ENCODE measurements around the gene POLR2C.

POLR2C gene

DNA sequence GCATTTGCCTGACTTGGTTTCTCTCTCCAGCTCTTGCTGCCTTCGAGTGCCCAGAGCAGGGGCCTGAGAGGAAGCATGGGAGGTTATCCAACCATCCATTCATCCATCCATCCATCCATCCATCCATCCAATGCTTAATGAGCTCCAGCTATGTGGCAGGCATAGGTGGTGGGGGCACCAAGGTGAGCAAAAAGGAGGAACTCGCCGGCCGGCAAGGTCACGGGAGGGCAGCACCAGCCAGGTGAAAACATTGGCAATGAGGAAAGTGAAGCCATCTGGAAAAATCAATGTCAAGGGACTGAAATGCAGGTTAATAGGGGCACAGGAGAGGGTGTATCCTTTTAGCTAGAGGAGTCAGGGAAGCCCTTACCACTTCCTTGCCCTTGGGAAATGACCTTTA lies 42.0 kb downstream of the POLR2C start:
- DNase-seq = no peak

DNA sequence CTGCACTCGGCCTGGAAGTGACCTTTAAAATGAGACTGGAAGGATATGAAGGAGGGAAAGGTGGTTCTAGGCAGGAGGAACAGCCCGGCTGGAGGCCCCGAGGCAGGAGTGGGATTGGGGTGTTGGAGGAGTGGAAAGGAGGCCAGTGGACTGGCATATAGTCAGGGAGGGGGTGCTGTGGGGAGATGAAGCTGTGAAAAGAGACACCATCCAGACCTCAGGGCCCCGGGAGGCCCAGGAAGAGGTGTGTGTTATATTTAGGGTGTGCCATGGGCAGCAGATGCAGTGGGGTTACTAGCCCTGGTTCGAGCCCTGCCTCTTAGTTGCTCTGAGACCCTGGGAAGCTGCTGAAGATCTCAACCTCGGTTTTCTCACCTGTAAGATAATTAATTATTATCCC lies 42.7 kb downstream of the POLR2C start:
- DNase-seq = no peak

DNA sequence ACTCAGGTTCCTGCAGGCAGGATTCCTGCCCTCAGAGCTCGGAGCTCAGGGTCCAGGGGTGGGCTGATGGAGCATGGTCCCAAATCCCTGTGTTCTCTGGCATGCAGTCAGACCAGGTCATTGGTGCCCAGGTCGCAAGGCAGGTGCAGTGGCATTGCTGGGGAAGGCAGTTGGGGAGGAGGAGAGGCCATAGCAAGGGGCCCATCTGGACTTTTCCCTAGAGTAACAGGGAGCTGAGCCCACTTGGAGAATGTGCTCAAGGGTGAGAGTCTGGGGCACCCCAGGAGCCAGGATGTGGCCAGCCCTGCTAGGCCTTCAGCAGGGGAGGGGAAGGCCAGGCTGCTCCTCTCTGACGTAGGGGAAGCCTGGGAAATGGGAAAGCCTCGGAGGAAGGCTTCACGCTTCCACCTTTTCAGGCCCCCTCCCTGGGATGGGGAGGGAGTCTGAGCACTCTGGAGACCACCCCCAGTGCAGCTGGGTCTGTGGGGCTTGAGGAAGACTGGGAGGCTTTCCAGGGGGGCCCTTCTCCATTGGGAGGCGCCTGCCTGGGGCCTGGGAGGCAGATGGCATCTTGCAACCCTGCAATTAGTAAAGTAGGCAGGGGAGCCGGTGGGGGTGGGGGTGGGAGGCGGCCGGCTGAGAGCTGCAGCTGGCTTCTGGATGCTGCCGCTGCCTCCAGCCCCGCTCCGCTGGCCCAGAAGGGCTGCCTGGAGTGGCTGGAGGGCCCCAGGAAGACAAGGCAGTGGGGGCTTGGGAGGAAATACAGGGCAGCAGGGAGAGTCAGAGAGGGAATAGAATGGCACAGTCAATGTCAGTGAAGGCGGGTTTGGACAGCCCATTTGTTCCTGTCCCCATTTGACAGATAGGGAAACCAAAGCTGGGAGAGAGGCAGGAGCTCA lies 44.9 kb downstream of the POLR2C start:
- no peak for DNase-seq

DNA sequence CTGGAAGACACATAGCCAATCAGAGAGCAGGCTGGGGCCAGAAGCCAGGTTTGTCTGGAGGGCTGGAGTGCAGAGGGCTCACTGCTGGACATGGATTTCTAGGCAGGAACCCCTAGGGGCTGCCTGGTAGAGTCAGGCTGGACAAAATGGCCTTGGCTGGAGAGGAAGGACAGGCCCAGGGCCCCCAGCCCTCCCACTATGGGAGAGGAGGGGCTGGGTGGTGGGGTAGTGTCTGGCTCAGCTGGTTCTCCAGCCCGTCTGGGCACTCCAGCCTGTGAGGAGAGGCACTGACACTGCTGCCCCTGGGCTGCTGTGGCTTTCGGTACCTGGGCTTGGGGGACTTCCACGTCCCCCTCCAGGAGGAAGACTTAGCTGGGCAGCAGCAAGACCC lies 45.6 kb downstream of the POLR2C start:
- no peak for DNase-seq

DNA sequence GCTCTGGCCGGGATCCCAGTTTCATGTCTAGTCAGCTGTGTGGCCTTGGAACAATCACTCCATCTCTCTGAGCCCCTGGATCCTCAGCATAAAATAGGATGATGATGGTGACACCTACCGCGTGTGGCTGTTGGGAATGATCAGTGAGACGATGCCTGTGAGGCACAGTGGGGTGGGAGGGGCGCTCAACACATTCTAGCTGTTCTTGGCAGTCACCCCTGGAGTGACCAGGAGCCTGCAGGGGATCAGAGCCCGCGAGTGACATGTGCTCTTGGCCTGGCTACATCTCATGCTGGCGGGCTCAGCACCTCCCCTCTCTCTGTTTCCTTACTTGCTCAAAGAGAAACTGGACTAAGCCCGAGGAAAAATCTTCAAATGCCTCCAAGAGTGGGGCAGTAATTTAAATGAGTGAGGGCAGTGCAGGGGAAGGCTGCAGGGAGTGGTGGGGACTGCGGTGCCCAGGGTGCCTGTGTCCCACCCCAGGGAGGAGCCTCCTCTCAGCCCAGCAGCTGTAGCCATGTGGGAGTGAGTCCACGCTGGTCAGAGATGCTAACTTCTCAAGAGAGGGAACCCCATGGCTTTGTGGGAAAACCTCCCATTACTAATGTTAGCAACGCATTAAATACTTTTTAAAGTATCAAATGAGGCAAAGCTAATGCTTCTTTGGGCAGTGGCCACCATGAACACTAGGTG lies 46.9 kb downstream of the POLR2C start:
- DNase-seq = no peak

DNA sequence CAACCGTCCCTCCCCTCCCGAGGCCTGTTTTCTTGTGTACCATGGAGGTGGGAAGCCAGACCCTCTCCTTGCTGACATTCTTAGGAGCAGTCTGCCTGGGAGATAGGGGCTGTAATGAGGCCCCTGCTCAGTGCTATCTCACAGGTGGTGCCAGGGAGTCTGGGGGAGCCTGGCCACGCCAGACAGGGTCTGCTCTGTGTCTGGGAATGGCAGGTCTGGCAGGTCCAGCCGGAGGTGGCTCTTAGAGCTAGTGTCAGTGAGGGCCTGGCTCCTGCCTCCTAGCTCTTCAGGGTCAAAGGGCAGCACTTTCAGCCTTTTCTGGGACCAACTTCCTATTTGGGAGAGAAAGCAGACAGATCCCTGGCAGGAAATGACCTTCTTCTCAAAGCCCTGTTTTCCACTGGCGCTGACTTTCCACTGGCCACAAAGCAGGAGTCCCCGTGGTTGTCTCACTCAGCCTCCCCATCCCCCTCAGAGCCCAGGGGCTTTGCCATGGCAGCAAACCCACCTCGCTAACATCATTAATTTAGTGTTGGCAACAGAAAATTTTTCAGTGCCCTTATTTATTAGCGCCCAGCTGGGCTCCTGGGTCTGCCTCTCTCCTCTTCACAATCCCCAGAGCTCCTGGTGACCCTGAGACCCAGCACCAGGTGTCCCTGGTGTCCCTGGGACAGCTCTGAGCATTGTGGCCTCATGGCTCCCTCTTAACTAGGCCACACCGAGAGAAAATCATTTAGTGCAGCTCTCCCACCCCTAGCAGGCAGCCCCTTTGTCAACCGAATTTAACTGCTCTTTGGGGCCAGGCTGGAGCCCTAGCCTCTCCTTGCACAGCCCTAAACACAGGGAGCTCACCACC lies 47.8 kb downstream of the POLR2C start:
- no peak for DNase-seq

DNA sequence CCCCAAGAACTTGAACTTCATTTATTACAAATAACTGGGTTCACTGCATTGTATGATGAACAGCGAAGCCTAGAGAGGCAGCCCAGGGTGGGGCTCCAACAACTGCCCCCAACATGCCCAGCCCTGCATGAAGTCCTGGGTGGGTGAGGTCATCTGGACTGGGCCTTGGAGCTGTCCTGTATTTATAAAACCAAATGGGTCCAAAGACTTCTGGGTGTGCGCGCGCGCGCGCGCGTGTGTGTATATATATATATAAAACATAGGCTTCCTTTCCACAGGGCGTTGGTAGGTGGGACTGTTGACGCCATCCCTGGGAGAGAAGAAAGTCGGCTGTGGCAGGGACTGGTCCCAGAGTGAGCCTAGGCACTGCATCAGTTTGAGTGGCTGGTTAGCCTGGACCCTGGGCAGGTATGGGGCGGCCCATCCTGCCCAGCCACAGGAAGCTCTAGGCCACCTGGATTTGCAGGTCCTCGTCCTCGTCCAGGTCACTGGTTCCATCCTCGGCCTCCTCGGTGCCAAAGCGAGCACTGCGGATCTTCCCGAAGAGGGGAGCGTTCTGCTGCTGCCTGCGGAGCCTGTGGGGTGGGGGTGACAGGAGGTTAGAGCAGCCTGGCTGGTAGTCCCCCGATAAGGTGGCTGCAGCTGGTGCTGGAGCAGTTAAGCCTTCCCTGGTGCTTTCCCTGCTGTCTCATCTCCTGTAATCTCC lies 50.0 kb downstream of the POLR2C start:
- no peak for DNase-seq

DNA sequence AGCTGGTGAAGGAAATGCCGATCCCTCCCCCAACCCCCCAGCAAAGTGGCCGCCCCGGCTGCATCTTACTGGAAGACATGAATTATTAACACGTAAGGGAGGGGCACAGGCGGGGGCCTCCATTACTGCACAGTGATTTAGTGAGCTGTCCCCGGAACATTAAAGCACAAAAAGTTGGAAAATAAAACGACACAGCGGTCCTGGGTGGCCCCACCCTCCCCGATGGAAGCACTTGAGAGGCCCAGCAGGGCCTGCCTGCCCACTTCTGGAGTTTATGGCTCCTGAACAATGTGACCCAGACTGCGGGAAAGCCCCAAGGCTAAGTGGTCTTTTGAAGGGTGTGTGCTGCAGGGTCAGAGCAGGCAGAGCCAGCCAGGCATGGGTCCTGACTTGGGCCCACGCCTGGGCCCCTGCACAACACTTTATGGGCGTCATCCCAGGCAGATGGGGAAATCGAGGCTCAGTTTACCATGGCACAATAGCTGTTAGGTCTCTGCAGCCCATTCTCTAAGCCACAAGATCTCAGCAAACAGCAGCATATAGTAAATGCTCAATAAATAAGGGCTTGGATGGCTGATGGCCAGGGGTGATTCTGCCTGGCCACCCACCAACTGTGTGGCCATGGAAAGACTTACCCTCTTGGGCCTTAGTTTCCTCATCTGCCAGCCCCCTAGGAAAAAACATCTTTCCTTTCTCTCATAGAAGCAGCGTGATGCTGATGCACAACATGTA lies 51.1 kb downstream of the POLR2C start:
- no peak for DNase-seq

DNA sequence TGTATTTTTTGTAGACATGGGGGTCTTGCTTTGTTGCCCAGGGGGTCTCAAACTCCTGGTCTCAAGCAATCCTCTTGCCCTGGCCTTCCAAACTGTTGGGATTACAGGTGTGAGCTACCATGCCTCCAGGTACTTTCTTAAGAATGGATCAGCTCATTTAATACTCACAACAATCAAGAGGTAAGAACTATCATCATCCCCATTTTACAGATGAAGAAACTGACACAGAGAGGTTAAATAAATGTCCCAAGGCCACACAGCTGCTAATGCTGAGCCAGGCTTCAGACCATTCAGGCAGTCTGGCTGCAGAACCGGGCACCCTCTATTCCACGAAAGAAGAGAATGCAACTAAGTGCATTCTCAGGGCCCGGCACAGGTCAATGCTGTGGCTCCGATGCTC lies 51.9 kb downstream of the POLR2C start:
- no peak for DNase-seq

DNA sequence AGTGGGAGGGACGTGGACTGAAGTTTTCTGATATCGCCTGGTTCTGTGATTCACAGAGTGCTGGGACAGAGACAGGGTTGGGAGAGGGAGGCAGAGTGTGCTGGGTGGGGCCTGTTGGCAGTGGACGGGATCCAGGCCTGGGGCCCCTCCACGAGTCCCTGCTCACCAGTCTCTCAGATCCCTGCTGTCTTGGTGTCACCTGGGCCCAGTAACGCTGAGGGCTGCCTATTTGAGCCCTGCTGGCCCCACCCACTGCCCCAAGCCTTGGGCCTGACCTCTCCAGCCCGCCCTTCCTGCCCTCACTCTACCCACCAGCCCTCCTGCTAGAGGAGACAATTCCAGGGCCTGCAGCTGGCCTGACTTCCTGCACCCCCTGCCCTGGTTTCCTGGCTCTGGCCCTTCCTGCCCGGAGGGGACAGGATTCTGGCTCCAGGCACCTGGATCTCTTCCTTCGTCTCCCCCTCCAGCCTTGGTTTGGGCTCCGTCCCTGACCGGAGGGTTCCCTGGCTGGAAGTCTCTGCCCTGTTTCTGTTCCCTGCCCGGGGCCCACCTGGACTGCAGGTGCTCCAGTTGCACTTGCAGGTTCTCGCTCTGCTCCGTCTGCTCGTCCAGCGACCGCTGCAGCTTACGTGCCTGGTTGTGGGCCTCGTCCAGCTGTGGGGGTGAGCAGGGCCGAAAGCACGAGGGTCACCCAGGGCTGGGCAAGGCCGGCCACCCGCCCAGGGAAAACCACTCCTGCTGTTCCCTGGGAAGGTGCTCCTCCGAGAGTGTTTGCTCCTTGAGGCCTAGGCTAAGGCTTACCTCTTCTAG lies 52.5 kb downstream of the POLR2C start:
- DNase-seq = no peak

DNA sequence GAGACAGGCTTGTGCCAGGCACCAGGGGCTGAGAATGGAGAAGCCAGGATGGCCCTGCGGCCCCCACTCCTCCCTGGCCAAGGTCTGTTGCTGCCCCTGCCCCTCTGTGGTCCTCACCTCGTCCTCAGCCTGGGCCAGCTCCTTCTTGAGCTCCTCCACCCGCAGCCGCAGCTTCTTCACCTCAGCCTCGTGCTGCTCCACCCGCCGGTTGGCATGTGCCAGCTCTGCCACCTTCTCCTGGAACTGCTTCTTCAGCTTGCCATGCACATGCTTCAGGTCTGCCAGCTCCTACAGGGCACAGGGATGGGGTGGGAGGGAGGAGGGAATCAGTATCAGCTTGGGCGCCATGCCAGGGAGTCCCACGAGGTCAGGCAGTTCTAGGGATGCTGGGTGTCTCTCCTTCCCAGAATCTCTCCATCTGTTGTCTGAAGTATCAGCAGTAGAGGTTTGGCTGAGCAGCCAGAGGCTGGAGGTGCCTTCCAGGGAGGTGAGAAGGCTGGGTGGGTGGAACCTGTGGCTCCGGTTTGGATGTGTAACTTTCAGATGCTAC lies 53.8 kb downstream of the POLR2C start:
- no peak for DNase-seq

DNA sequence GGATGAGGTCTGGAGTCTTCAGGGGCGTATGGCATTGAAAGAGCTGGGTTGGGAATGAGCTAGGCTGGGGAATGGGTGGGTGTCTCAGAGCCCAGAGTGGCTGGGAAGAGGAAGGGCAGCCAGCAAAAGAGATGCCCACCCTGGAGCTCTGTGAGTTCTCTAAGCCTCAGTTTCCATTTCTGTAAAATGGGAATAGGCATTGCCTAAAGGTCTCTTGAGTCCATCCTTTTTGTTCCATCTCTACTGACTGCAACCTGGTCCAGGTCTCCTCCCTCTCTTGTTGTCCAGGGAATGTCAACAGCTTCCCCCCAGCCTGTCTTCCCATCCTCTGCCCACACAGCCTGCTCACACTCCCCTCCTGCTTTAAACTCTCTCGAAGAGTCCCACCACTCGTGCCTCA lies 54.3 kb downstream of the POLR2C start:
- DNase-seq = no peak

DNA sequence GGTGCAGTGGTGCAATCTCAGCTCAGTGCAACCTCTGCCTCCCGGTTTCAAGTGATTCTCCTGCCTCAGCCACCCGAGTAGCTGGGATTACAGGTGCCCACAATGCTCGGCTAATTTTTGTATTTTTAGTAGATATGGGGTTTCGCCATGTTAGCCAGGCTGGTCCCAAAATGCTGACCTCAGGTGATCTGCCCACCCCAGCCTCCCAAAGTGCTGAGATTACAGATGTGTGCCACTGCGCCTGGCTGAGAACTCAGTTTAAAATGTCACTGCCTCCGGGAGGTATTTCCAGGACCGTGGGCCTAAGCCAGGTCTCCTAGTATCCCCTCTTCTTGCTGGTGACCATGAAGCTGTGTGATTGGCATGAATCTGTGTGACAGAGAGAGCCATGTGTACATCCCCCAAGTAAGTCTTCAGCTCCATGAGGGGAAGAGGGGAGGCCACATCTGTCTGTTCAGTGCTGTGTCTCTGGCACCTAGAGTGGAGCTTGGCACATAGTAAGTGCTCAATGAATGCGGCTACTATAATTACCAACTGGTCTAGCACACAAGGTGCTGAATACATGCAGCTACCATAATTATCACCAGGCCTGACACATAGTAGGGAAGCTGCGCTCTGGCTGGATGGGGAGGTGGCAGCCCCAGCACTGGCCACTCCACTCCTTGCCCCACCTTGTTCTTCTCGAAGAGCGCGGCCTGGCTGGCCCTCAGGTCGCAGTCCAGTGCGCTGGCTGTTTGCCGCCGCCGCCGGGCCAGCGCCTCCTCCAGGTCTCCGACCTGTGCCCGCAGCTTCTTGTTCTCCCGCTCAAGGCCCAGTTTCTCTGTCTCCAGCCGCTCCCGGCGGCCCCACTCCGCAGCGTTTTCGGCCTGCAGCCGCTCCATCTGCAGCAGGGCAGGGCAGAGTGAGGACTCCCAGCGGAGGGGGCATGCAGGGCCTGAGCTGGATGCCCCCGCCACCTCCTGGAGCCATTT lies 55.2 kb downstream of the POLR2C start:
- DNase-seq = no peak

DNA sequence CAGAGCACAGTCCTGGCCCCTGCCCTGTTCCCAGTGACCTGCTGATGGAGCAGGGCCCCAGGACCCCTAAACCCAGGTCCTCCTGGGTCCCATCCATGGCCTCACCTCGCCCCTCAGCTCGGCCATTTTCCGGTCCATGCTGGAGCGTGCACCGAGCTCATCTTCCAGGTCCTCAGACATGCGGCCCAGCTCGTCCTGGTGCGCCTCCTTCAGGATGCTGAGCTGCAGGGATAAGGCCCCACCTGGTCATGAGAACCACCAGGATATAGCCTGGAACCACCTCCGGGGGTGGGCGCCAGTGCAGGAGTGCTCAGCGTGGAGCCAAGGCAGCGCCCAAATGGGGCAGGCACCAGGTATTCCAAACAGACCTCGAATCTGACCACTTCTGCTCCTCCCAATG lies 56.0 kb downstream of the POLR2C start:
- DNase-seq = no peak

DNA sequence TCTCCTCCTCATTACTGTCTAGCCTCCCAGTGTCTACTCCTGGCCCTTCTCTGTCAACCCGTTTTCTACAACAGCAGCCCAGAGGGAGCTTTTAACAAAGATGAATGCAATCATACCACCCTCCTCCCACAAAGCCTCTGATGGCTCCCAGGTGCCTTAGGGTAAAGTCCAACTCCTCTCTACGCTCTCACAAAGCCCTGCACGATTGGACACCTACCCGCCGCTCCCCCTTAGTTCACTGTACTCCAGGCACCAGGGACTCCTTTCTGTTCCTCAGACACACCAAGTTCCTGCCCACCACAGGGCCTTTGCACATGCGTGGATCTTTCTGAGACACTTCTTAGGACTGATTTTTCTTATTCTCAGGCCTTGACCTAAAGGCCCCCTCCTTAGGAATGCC lies 56.4 kb downstream of the POLR2C start:
- DNase-seq = no peak

DNA sequence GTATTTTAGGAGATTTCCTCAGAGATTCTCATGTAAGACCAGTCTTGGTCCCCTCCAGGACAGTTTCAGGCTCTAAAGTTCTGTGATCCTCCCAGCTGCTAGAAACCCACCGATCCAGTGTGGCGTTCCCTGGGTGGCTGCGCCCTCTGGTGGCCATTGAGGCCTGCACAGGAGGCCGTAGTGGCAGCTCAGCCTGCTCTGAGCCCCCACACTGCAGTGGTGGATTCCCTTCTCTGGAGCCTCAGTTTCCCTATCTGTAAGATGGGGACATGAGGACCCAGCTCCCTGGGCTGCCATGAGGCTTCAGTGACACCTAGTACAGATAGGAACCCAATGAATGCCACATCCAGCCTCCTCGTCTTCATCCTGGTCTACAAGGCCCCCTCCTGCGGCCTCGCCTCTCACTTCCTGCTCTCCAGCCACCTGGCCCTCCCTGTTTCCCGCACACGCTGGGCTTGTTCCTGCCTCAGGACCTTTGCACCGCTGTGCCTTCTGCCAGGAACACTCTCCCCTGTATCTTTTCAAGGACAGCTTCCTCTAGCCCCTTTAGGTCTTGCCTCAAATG lies 57.4 kb downstream of the POLR2C start:
- no peak for DNase-seq
